ENCODE data around the gene TMPRSS3. TPM values are rescaled to one million over a fixed set of nuclear protein-coding genes. Genes with fewer than 3 reads are reported as not detected.

The TMPRSS3 gene
- total and polyA plus RNA-seq, 2 of the 13 experiments (the other 11 are each of a cell fraction or from before 2014, with no cell fraction given): 2.8 to 16.9 TPM

DNA sequence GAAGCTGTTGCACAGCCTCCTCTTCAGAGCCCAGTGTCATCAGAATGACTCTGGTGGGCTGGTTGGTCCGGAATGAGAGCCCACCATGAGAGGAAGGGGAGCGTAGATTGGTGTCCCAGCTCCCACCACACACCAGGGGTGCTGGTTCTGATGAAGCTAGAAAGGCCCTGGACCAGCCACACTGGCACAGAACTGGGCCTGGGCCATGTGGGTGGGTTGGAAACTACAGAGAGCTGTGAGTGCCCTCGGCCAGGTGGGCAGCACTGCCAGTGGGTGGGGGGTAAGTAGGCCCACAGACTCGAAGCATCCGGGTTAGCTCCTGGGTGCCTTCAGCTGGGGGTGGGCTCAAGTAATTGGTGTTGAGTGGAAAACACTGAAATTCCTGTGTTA is 17.9 kb downstream of the TMPRSS3 start (continued):
- TF ChIP-seq, protein P1, sequence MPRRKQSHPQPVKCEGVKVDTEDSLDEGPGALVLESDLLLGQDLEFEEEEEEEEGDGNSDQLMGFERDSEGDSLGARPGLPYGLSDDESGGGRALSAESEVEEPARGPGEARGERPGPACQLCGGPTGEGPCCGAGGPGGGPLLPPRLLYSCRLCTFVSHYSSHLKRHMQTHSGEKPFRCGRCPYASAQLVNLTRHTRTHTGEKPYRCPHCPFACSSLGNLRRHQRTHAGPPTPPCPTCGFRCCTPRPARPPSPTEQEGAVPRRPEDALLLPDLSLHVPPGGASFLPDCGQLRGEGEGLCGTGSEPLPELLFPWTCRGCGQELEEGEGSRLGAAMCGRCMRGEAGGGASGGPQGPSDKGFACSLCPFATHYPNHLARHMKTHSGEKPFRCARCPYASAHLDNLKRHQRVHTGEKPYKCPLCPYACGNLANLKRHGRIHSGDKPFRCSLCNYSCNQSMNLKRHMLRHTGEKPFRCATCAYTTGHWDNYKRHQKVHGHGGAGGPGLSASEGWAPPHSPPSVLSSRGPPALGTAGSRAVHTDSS (CRISPR knock-in tag; conservative IDR thresholded peaks at IDR 0.05): no peak
- TF ChIP-seq TBL1XR1 (IDR thresholded peaks at IDR 0.05; ENCODE audit: borderline replicate concordance, low read length, partially characterized antibody): no peak
- TF ChIP-seq KLF12 (CRISPR knock-in tag; IDR thresholded peaks at IDR 0.05; ENCODE audit: borderline replicate concordance): no peak
- TF ChIP-seq FOXK2 (IDR thresholded peaks at IDR 0.05): no peak
- TF ChIP-seq, protein P2, sequence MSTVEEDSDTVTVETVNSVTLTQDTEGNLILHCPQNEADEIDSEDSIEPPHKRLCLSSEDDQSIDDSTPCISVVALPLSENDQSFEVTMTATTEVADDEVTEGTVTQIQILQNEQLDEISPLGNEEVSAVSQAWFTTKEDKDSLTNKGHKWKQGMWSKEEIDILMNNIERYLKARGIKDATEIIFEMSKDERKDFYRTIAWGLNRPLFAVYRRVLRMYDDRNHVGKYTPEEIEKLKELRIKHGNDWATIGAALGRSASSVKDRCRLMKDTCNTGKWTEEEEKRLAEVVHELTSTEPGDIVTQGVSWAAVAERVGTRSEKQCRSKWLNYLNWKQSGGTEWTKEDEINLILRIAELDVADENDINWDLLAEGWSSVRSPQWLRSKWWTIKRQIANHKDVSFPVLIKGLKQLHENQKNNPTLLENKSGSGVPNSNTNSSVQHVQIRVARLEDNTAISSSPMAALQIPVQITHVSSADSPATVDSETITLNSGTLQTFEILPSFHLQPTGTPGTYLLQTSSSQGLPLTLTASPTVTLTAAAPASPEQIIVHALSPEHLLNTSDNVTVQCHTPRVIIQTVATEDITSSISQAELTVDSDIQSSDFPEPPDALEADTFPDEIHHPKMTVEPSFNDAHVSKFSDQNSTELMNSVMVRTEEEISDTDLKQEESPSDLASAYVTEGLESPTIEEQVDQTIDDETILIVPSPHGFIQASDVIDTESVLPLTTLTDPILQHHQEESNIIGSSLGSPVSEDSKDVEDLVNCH (CRISPR knock-in tag; IDR thresholded peaks at IDR 0.05): no peak

DNA sequence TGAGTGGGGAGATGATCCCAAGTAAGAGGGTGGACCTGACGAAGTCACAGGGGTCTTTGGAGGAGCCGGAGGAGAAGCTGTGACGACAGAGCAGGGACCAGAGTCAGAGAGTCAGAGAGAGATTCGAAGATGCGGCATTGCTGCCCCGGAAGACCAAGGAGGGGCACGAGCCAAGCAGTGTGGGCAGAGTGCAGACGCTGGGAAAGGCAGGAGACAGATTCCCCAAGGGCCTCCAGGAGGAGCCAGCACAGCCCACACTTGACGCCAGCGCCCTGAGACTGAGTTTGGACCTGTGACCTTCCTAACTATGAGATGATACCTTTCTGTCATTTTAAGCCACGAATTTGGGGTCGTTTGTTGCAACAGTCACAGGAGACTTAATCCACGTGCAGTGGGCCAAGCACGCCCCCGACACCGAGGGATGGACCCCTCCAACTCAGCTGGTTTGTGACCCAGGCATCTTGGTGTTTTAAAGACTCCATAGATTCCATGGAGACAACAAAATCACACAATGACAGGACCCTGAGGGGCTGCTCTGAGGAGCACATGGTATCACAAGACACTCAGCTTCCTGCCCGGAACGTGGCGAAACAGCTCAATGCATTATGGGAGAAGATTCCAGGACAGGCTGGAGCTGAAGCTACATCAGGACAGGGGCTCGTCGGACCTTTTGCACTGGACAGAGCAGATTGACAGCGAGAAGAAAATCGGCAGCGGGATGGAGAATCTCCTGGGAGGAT is 18.5 kb downstream of the TMPRSS3 start:
- Histone ChIP-seq H2AFZ (ENCODE audit: low read length) (no peak overlapping the region), H3K4me3 (replicated peaks in 1 of 3; ENCODE audit: insufficient read depth in 1 of 3, low read depth in 2 of 3, low read length in 3 of 3) (no peak overlapping the region), H4K20me1 (ENCODE audit: insufficient read depth, low read length) (no peaks in the 10 kb centered on the region), H3K27ac (ENCODE audit: extremely low read length, insufficient read depth, low read length) (no peak overlapping the region), H3K36me3 (replicated peaks in 1 of 2; ENCODE audit: control insufficient read depth in 1 of 2, insufficient read depth in 2 of 2, low read length in 2 of 2) (no peaks in the 10 kb centered on the region), H3K4me2 (ENCODE audit: low read depth, low read length) (no peak overlapping the region), H3K27me3 (ENCODE audit: control insufficient read depth in 1 of 2, insufficient read depth in 2 of 2, low read length in 2 of 2) (no peaks in the 10 kb centered on the region), H3K9ac (ENCODE audit: insufficient read depth, low read depth, low read length) (no peak overlapping the region), H3K9me3 (ENCODE audit: low read length) (no peaks in the 10 kb centered on the region), H3K79me2 (ENCODE audit: insufficient read depth, low read length) (no peaks in the 10 kb centered on the region), H3K4me1 (ENCODE audit: insufficient read depth, low read length) (peaks cover 4% of the 10 kb centered on the region; the same call in 1 of the 2 replicates)
- ChIA-PET CTCF (ENCODE audit: low intra/inter-chr PET ratio, low total read pairs) (no interaction called here), POLR2A (interaction anchor here (1.1 kb wide), 1 partner anchor 12 kb away, joined by 3 read pairs; no protein-coding TSS in a partner anchor)
- intact Hi-C loops (cut with micrococcal nuclease; ENCODE audit: unreplicated experiment) (no loop called here), in situ Hi-C loops (cut with HindIII; ENCODE audit: extremely low pct_ligation_motif_present, low pct_unique_long_range_greater_than_20kb) (no loop called here)
- 87% methylated on average over 16 of the region's 24 CpGs for WGBS (ENCODE audit: low lambda C conversion rate)
- ATAC-seq (no peak), DNase-seq (ENCODE audit: low spot score) (no peak), FAIRE-seq (no peak)
- BruUV-seq (replicated peaks): no TSS peak
- no peak for TF ChIP-seq ATM (IDR thresholded peaks at IDR 0.05; ENCODE audit: borderline replicate concordance)
- TF ChIP-seq, protein P3, sequence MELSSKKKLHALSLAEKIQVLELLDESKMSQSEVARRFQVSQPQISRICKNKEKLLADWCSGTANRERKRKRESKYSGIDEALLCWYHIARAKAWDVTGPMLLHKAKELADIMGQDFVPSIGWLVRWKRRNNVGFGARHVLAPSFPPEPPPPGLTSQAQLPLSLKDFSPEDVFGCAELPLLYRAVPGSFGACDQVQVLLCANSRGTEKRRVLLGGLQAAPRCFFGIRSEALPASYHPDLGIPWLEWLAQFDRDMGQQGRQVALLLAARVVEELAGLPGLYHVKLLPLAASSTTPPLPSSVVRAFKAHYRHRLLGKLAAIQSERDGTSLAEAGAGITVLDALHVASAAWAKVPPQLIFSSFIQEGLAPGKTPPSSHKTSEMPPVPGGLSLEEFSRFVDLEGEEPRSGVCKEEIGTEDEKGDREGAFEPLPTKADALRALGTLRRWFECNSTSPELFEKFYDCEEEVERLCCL (CRISPR knock-in tag; IDR thresholded peaks at IDR 0.05; ENCODE audit: borderline replicate concordance): no peak
- TF ChIP-seq MAF1 (CRISPR knock-in tag; IDR thresholded peaks at IDR 0.05; ENCODE audit: borderline replicate concordance): no peak
- no peak for TF ChIP-seq KLF6 (CRISPR knock-in tag; IDR thresholded peaks at IDR 0.05)
- TF ChIP-seq, protein P4, sequence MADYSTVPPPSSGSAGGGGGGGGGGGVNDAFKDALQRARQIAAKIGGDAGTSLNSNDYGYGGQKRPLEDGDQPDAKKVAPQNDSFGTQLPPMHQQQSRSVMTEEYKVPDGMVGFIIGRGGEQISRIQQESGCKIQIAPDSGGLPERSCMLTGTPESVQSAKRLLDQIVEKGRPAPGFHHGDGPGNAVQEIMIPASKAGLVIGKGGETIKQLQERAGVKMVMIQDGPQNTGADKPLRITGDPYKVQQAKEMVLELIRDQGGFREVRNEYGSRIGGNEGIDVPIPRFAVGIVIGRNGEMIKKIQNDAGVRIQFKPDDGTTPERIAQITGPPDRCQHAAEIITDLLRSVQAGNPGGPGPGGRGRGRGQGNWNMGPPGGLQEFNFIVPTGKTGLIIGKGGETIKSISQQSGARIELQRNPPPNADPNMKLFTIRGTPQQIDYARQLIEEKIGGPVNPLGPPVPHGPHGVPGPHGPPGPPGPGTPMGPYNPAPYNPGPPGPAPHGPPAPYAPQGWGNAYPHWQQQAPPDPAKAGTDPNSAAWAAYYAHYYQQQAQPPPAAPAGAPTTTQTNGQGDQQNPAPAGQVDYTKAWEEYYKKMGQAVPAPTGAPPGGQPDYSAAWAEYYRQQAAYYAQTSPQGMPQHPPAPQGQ (CRISPR knock-in tag; IDR thresholded peaks at IDR 0.05; ENCODE audit: borderline replicate concordance): no peak
- TF ChIP-seq HNRNPUL1 (IDR thresholded peaks at IDR 0.05; ENCODE audit: low read depth, low read length): no peak
- TF ChIP-seq SRY (CRISPR knock-in tag; IDR thresholded peaks at IDR 0.05): no peak
- TF ChIP-seq ZNF121 (CRISPR knock-in tag; IDR thresholded peaks at IDR 0.05): no peak
- no peak for TF ChIP-seq CHCHD3 (CRISPR knock-in tag; IDR thresholded peaks at IDR 0.05)

All from HepG2 (cell line).